ENCODE results near the gene RTF1. TPM values are rescaled to one million over a fixed set of nuclear protein-coding genes. Genes with fewer than 3 reads are reported as not detected.

The RTF1 gene
- total RNA-seq, 1 experiment from 2014 or later = 49.5 TPM

GRCh38 chr15:41512940-41513505 is 96.1 kb downstream of the RTF1 start:
- H2AFZ ChIP-seq (ENCODE audit: low read length) = no peak overlapping the region
- no peak overlapping the region; the same call in 1 of the 2 replicates for H2BK15ac ChIP-seq (ENCODE audit: low read depth, low read length)
- H3K27ac Mint-ChIP-seq = no peak overlapping the region
- no peak overlapping the region for H2AK5ac ChIP-seq (ENCODE audit: insufficient read length, low read length)
- H3K9me3 ChIP-seq (ENCODE audit: control insufficient read depth, low read depth, low read length) = no peaks in the 10 kb centered on the region
- H3K56ac ChIP-seq (ENCODE audit: insufficient read length, low read depth, low read length) = no peak overlapping the region
- WGBS (ENCODE audit: extremely low coverage, insufficient read length, low lambda C conversion rate) = no CpG with 5 or more reads among the region's 40 CpGs
- H3K4ac ChIP-seq (ENCODE audit: low read depth, low read length) = no peak overlapping the region
- peak overlapping the region; percentile 87 for H3K4me2 ChIP-seq (ENCODE audit: insufficient read depth, insufficient read length, low read length)
- H3K4me3 Mint-ChIP-seq = peak overlapping the region; percentile 60 to 84
- H3K18ac ChIP-seq (ENCODE audit: insufficient read length, low read depth, low read length) = no peak overlapping the region
- H3K9me3 Mint-ChIP-seq = no peaks in the 10 kb centered on the region; a peak in 1 of 5 replicates
- H3T11ph ChIP-seq (ENCODE audit: low read length) = no peak overlapping the region
- peaks cover 14 to 17% (median 17%) of the 10 kb centered on the region in 3 experiments for H3K36me3 Mint-ChIP-seq (ENCODE audit: insufficient read depth in 1 of 3, low read depth in 3 of 3)
- no peak overlapping the region for H2BK120ac ChIP-seq (ENCODE audit: low read depth, low read length, poor library complexity, severe bottlenecking)
- no peak overlapping the region for H3K27ac ChIP-seq (ENCODE audit: insufficient read length, low read depth, low read length)
- H3K14ac ChIP-seq (ENCODE audit: insufficient read depth, low read length) = no peak overlapping the region; the same call in 1 of the 2 replicates
- no peak overlapping the region for H4K5ac ChIP-seq (ENCODE audit: insufficient read length, low read depth, low read length)
- TF ChIP-seq, protein P1, sequence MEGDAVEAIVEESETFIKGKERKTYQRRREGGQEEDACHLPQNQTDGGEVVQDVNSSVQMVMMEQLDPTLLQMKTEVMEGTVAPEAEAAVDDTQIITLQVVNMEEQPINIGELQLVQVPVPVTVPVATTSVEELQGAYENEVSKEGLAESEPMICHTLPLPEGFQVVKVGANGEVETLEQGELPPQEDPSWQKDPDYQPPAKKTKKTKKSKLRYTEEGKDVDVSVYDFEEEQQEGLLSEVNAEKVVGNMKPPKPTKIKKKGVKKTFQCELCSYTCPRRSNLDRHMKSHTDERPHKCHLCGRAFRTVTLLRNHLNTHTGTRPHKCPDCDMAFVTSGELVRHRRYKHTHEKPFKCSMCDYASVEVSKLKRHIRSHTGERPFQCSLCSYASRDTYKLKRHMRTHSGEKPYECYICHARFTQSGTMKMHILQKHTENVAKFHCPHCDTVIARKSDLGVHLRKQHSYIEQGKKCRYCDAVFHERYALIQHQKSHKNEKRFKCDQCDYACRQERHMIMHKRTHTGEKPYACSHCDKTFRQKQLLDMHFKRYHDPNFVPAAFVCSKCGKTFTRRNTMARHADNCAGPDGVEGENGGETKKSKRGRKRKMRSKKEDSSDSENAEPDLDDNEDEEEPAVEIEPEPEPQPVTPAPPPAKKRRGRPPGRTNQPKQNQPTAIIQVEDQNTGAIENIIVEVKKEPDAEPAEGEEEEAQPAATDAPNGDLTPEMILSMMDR (conservative IDR thresholded peaks at IDR 0.05) = no peak
- peaks cover 71% of the 10 kb centered on the region for H3K27me3 Mint-ChIP-seq (ENCODE audit: low read depth)
- peaks cover 11% of the 10 kb centered on the region for H3K23me2 ChIP-seq (ENCODE audit: insufficient read length, low read depth, low read length, poor library complexity, severe bottlenecking)
- no peaks in the 10 kb centered on the region for H3K79me2 ChIP-seq (ENCODE audit: insufficient read depth, low read length)
- H3K9ac ChIP-seq (ENCODE audit: extremely low read depth, insufficient read length, low read length) = no peak overlapping the region
- no peak overlapping the region for H4K8ac ChIP-seq (replicated peaks; ENCODE audit: insufficient read length, low read depth, low read length)
- no peak overlapping the region for H4K91ac ChIP-seq (ENCODE audit: insufficient read length, low read depth, low read length)
- H2BK5ac ChIP-seq (ENCODE audit: insufficient read length, low read length) = no peak overlapping the region
- peaks cover 30% of the 10 kb centered on the region for H3K27me3 ChIP-seq (ENCODE audit: insufficient read depth, low read length)
- H3K4me1 Mint-ChIP-seq = peaks cover 23 to 27% of the 10 kb centered on the region in 2 experiments
- peak; percentile 48 for DNase-seq
- no peaks in the 10 kb centered on the region for H4K20me1 ChIP-seq (ENCODE audit: control insufficient read depth, insufficient read depth, insufficient read length)
- H3K4me1 ChIP-seq (ENCODE audit: insufficient read depth, low read length) = no peaks in the 10 kb centered on the region
- no peak overlapping the region for H3K23ac ChIP-seq (ENCODE audit: insufficient read length, low read depth, low read length)
- H2BK12ac ChIP-seq (ENCODE audit: insufficient read length, low read depth, low read length) = no peak overlapping the region
- no peak overlapping the region for H2BK20ac ChIP-seq (ENCODE audit: low read depth, low read length, poor library complexity, severe bottlenecking)
- H3K79me1 ChIP-seq (ENCODE audit: insufficient read depth, low read depth, low read length, poor library complexity, severe bottlenecking) = no peaks in the 10 kb centered on the region
